CD4-positive, alpha-beta T cell treated with Interleukin-17A for 4 hours (primary cell): ENCODE results near the gene ATF6B.
"Not testable (repeated sequence)": the region's sequence is repeated elsewhere in the genome, so short reads cannot be mapped to it uniquely, and the experiment has no call there.

Experiments used
- DNase-seq: peaks from one replicate; pipeline ENCODE4 v3.0.0-alpha.2; 2020; ENCODE audit warnings: mixed read lengths

The ATF6B gene

GRCh38 chr6:32102255-32102654 lies 25.8 kb downstream of the ATF6B start:
- no peak for DNase-seq

- DNase-seq = not testable (repeated sequence)
Observed at GRCh38 chr6:32100251-32100650, 27.8 kb downstream of the ATF6B start.

GRCh38 chr6:32097364-32097763 lies 30.7 kb downstream of the ATF6B start:
- no peak for DNase-seq

- no peak for DNase-seq
Observed at GRCh38 chr6:32096394-32097258, 31.4 kb downstream of the ATF6B start.

- DNase-seq = no peak
Observed at GRCh38 chr6:32096087-32096393, 32.0 kb downstream of the ATF6B start.

- no peak for DNase-seq
Observed at GRCh38 chr6:32095338-32096086, 32.5 kb downstream of the ATF6B start.

- DNase-seq = no peak
Observed at GRCh38 chr6:32092760-32093497, 35.1 kb downstream of the ATF6B start.

GRCh38 chr6:32089082-32089828 lies 38.8 kb downstream of the ATF6B start:
- no peak for DNase-seq

- DNase-seq = no peak
Observed at GRCh38 chr6:32088487-32089049, 39.5 kb downstream of the ATF6B start.

- DNase-seq = peak; percentile 79
Observed at GRCh38 chr6:32087574-32088486, 40.2 kb downstream of the ATF6B start.

GRCh38 chr6:32086661-32087573 lies 41.1 kb downstream of the ATF6B start:
- DNase-seq = no peak

GRCh38 chr6:32085759-32086459 lies 42.1 kb downstream of the ATF6B start:
- DNase-seq = no peak

GRCh38 chr6:32084780-32085179 lies 43.3 kb downstream of the ATF6B start:
- no peak for DNase-seq

GRCh38 chr6:32083812-32084768 lies 44.0 kb downstream of the ATF6B start:
- DNase-seq = no peak

- DNase-seq = no peak
Observed at GRCh38 chr6:32082935-32083334, 45.1 kb downstream of the ATF6B start.

- no peak for DNase-seq
Observed at GRCh38 chr6:32082478-32082877, 45.6 kb downstream of the ATF6B start.

- no peak for DNase-seq
Observed at GRCh38 chr6:32081168-32081990, 46.7 kb downstream of the ATF6B start.
